ENCODE results near the gene CTNNA2. TPM values are rescaled to one million over a fixed set of nuclear protein-coding genes. Genes with fewer than 3 reads are reported as not detected.

The CTNNA2 gene
- total and polyA plus RNA-seq, 2 of the 8 experiments (the other 6 are each of a cell fraction or from before 2014, with no cell fraction given), result 3.9 to 9.0 TPM

GRCh38 chr2:80256782-80257167 is 743.9 kb downstream of the CTNNA2 start:
- no peak overlapping the region for H2AFZ ChIP-seq (ENCODE audit: low read length)
- no peak overlapping the region for H4K8ac ChIP-seq (ENCODE audit: extremely low read depth, insufficient read depth, low read length)
- H2BK15ac ChIP-seq (ENCODE audit: low read length), result no peak overlapping the region
- no peak overlapping the region for H3K23ac ChIP-seq (ENCODE audit: insufficient read length)
- no peak overlapping the region for H3K4me2 ChIP-seq (ENCODE audit: insufficient read depth in 1 of 2, low read depth in 2 of 2, low read length in 2 of 2)
- FAIRE-seq (no peak), DNase-seq (ENCODE audit: low read depth in 1 of 2, low spot score in 2 of 2) (no peak)
- H3K27me3 ChIP-seq (replicated peaks in 1 of 4; ENCODE audit: control insufficient read depth in 3 of 4, extremely low read depth in 1 of 4, insufficient read depth in 3 of 4, low read length in 3 of 4), result no peaks in the 10 kb centered on the region; a peak in 1 of 7 replicates
- 97% methylated on average over 3 of the region's 3 CpGs; no CpG with 5 or more reads in 1 of the 2 experiments for WGBS, 2 experiments (ENCODE audit: extremely low coverage in 1 of 2, insufficient coverage in 1 of 2, insufficient read length in 1 of 2, insufficient replicate concordance in 2 of 2, low coverage in 1 of 2, low lambda C conversion rate in 2 of 2, missing lambda C conversion rate in 1 of 2)
- no peaks in the 10 kb centered on the region for H3K79me2 ChIP-seq (ENCODE audit: control insufficient read depth in 1 of 2, insufficient read depth in 2 of 2, low read length in 2 of 2)
- no peak overlapping the region for H4K91ac ChIP-seq (replicated peaks; ENCODE audit: insufficient read length, low read length)
- H3K27ac ChIP-seq (ENCODE audit: low read depth, low read length), result no peak overlapping the region
- no peak overlapping the region for H2AK5ac ChIP-seq (ENCODE audit: low read depth, low read length)
- POLR2A ChIA-PET (ENCODE audit: partially characterized antibody), result no interaction called here
- H2BK120ac ChIP-seq (replicated peaks; ENCODE audit: low read depth, low read length), result no peak overlapping the region
- no peaks in the 10 kb centered on the region for H3K9me3 ChIP-seq (ENCODE audit: insufficient read depth in 2 of 2, low read depth in 1 of 2, low read length in 1 of 2)
- no peak overlapping the region for H3K4ac ChIP-seq (replicated peaks; ENCODE audit: insufficient read length, low read depth, low read length)
- no peak overlapping the region for H2BK5ac ChIP-seq (ENCODE audit: low read depth, low read length)
- H3K79me1 ChIP-seq (ENCODE audit: low read depth, low read length), result no peaks in the 10 kb centered on the region
- no peak overlapping the region for H3K14ac ChIP-seq (ENCODE audit: insufficient read length)
- no peak overlapping the region for H3K18ac ChIP-seq (ENCODE audit: extremely low read depth, low read length)
- H3K4me3 ChIP-seq (ENCODE audit: extremely low read depth in 1 of 4, insufficient read depth in 2 of 4, low read depth in 3 of 4, low read length in 4 of 4), result no peak overlapping the region
- H4K5ac ChIP-seq (ENCODE audit: insufficient read length, low read depth, low read length), result no peak overlapping the region
- CTCF ChIA-PET (ENCODE audit: partially characterized antibody), result interaction anchor here (0.6 to 4.3 kb wide), 15 partner anchors 9 to 347 kb away, joined by 3 to 31 read pairs (median 5); no protein-coding TSS in a partner anchor
- H3K23me2 ChIP-seq (ENCODE audit: low read depth, low read length), result no peaks in the 10 kb centered on the region; the same call in 1 of the 2 replicates
- no peak overlapping the region for H3K9ac ChIP-seq (replicated peaks in 1 of 4; ENCODE audit: extremely low read depth in 1 of 4, low read depth in 3 of 4, low read length in 3 of 4)
- H2BK12ac ChIP-seq (ENCODE audit: low read depth, low read length), result no peak overlapping the region
- H2BK20ac ChIP-seq (ENCODE audit: low read length), result no peak overlapping the region
- H3K36me3 ChIP-seq (ENCODE audit: control insufficient read depth in 2 of 4, insufficient read depth in 4 of 4, low read length in 3 of 4), result no peaks in the 10 kb centered on the region
- H3K56ac ChIP-seq (replicated peaks; ENCODE audit: insufficient read length, low read depth, low read length), result no peak overlapping the region
- no peaks in the 10 kb centered on the region for H4K20me1 ChIP-seq (replicated peaks in 1 of 2; ENCODE audit: control insufficient read depth in 1 of 2, insufficient read depth in 2 of 2, low read length in 2 of 2)
- H3K4me1 ChIP-seq (replicated peaks in 1 of 4; ENCODE audit: control insufficient read depth in 3 of 4, insufficient read depth in 4 of 4, low read length in 3 of 4), result peaks cover 0 to 4% (median 2%) of the 10 kb centered on the region in 4 experiments; a peak in 1 of 7 replicates
- TF ChIP-seq RNF2 (IDR thresholded peaks at IDR 0.05; ENCODE audit: borderline replicate concordance, low read depth, low read length, missing control alignments, poor library complexity, severe bottlenecking) (no peak), ATF3 (IDR thresholded peaks at IDR 0.05; ENCODE audit: insufficient read depth, low read depth, low read length) (no peak), KDM1A (IDR thresholded peaks at IDR 0.05; ENCODE audit: borderline replicate concordance, low read length) (no peak), TAF7 (optimal IDR thresholded peaks at IDR 0.05; ENCODE audit: borderline replicate concordance, low read depth, low read length) (no peak), POLR2A (IDR thresholded peaks at IDR 0.05; ENCODE audit: control extremely low read depth in 1 of 2, low read depth in 2 of 2, low read length in 2 of 2) (no peak), ZNF274 (IDR thresholded peaks at IDR 0.05; ENCODE audit: borderline replicate concordance, extremely low read depth, low read length) (no peak), MAX (IDR thresholded peaks at IDR 0.05) (no peak), USF2 (IDR thresholded peaks at IDR 0.05; ENCODE audit: low read length) (no peak), BRCA1 (IDR thresholded peaks at IDR 0.05; ENCODE audit: low read depth, low read length) (no peak), TAF1 (IDR thresholded peaks at IDR 0.05; ENCODE audit: low read depth, low read length) (no peak), HDAC2 (IDR thresholded peaks at IDR 0.05; ENCODE audit: borderline replicate concordance in 1 of 2, low read depth in 2 of 2, low read length in 2 of 2) (no peak)

All from H1 (cell line).